K562 (cell line): ENCODE data around the gene FN3KRP. TPM values are rescaled to one million over a fixed set of nuclear protein-coding genes. Genes with fewer than 3 reads are reported as not detected.

Source experiments
- ELF1 ChIP-seq: fragments of 200-800 bp; sonication (Bioruptor generic); IDR thresholded peaks from 2 replicates; pipeline ENCODE4 v1.6.1; 2016; ENCODE audit warnings: missing genetic modification characterization, missing compliant biosample characterization
- EP300 ChIP-seq: IDR thresholded peaks from 2 replicates; pipeline ENCODE4 v1.6.1; 2012; ENCODE audit warnings: low read length, improper control_type of control experiment
- ETS2 ChIP-seq: IDR thresholded peaks from 2 replicates; pipeline ENCODE4 v1.6.1; 2016; ENCODE audit warnings: borderline replicate concordance, missing genetic modification characterization, mild to moderate bottlenecking, moderate library complexity, missing compliant biosample characterization; ENCODE audit not compliant: poor library complexity, severe bottlenecking
- HEY1 ChIP-seq: fragments of 250-450 bp; sonication (Bioruptor Pico); IDR thresholded peaks from 2 replicates; pipeline ENCODE4 v1.5.0; 2020; ENCODE audit warnings: mild to moderate bottlenecking, moderate library complexity, borderline replicate concordance
- JUNB ChIP-seq: fragments of 450-650 bp; formaldehyde crosslinking; conservative IDR thresholded peaks from 2 replicates; pipeline ENCODE4 v1.4.0; 2020; ENCODE audit warnings: mild to moderate bottlenecking
- L3MBTL2 ChIP-seq: fragments of 450-650 bp; IDR thresholded peaks from 2 replicates; pipeline ENCODE4 v1.6.1; 2016; ENCODE audit warnings: mild to moderate bottlenecking, moderate library complexity
- MAZ ChIP-seq, 2 experiments: fragments of 450-650 bp in 1 of 2; sonication (generic) in 1 of 2; formaldehyde crosslinking; IDR thresholded peaks in 1 of 2; conservative IDR thresholded peaks in 1 of 2; 2 replicates each; pipeline versions ENCODE4 v1.4.0 to v1.5.0; 2020; ENCODE audit warnings: mild to moderate bottlenecking in 1 of 2, missing genetic modification reagents in 1 of 2
- MYNN ChIP-seq, 2 experiments: sonication (generic); formaldehyde crosslinking in 1 of 2; IDR thresholded peaks; 2 replicates each; pipeline versions ENCODE4 v1.5.0 to v1.6.1; 2016 to 2020; ENCODE audit warnings: antibody characterized with exemption in 1 of 2, missing genetic modification reagents in 1 of 2
- NFRKB ChIP-seq: fragments of 450-650 bp; IDR thresholded peaks from 2 replicates; pipeline ENCODE4 v1.6.1; 2016; ENCODE audit warnings: low read depth
- NONO ChIP-seq, 2 experiments: fragments of 200-400 bp in 1 of 2; fragments of 450-650 bp in 1 of 2; formaldehyde crosslinking in 1 of 2; IDR thresholded peaks; 2 replicates each; pipeline ENCODE4 v1.6.1; 2017; ENCODE audit warnings: low read depth in 2 of 2, mild to moderate bottlenecking in 2 of 2, moderate library complexity in 2 of 2, low read length in 1 of 2
- NUFIP1 ChIP-seq: fragments of 450-650 bp; IDR thresholded peaks from 2 replicates; pipeline ENCODE4 v1.6.1; 2018; ENCODE audit not compliant: partially characterized antibody
- PHTF2 ChIP-seq: fragments of 250-450 bp; sonication (Bioruptor Pico); IDR thresholded peaks from 2 replicates; pipeline ENCODE4 v1.5.0; 2021; ENCODE audit warnings: mild to moderate bottlenecking
- POLR2AphosphoS5 ChIP-seq: IDR thresholded peaks from 2 replicates; pipeline ENCODE4 v1.6.1; 2011; ENCODE audit warnings: mild to moderate bottlenecking, low read depth, low read length, moderate library complexity; ENCODE audit not compliant: control insufficient read depth, insufficient read depth
- PPARD ChIP-seq: fragments of 250-450 bp; sonication (Bioruptor Pico); IDR thresholded peaks from 2 replicates; pipeline ENCODE4 v1.8.0; 2022; ENCODE audit warnings: inconsistent platforms, mild to moderate bottlenecking, moderate library complexity
- SREBF2 ChIP-seq: sonication (generic); formaldehyde crosslinking; IDR thresholded peaks from 2 replicates; pipeline ENCODE4 v1.4.0; 2020; ENCODE audit warnings: mild to moderate bottlenecking, missing genetic modification reagents
- TAF7 ChIP-seq: fragments of 450-650 bp; IDR thresholded peaks from 2 replicates; pipeline ENCODE4 v1.6.1; 2016; ENCODE audit warnings: missing genetic modification characterization, missing compliant biosample characterization
- TCFL5 ChIP-seq: fragments of 250-450 bp; sonication (Bioruptor Pico); conservative IDR thresholded peaks from 2 replicates; pipeline ENCODE4 v1.6.1; 2021; ENCODE audit warnings: mild to moderate bottlenecking, moderate library complexity, matching md5 sums
- ZBTB9 ChIP-seq: fragments of 450-650 bp; formaldehyde crosslinking; IDR thresholded peaks from 2 replicates; pipeline ENCODE4 v1.4.0; 2020; ENCODE audit warnings: mild to moderate bottlenecking, moderate library complexity
- polyA plus RNA-seq, 8 experiments: library from polyadenylated mRNA; depleted of rRNA in 4 of 8; stranded (reverse) in 5 of 8; unstranded in 3 of 8; fragments of >200 nt; fragmentation: Nextera tagmentation in 2 of 8; fragmentation: Illumina TruSeq in 1 of 8; extraction: Ambion mirVana in 2 of 8; extraction: Trizol in 1 of 8; gene quantifications; 2 replicates each; pipeline versions ENCODE4 v1.2.1 to v1.2.3, GENCODE V29; 2011 to 2014; ENCODE audit warnings: inconsistent platforms in 1 of 8, missing spikeins in 1 of 8
- total RNA-seq, 7 experiments: library from RNA; depleted of rRNA in 6 of 7; stranded (reverse); fragments of >200 nt in 6 of 7; fragmentation: Illumina TruSeq in 2 of 7; extraction: Trizol in 2 of 7; gene quantifications; 2 replicates each; pipeline versions ENCODE4 v1.2.1 to v1.2.3, GENCODE V29; 2011 to 2021; ENCODE audit warnings: low replicate concordance in 1 of 7
- TF ChIP-seq, protein P1 (sequence below): fragments of 250-450 bp; sonication (Bioruptor Pico); IDR thresholded peaks from 2 replicates; pipeline ENCODE4 v1.8.0; 2022; ENCODE audit warnings: moderate library complexity, mild to moderate bottlenecking, inconsistent platforms
- TF ChIP-seq, protein P2 (sequence below): fragments of 450-650 bp; IDR thresholded peaks from 2 replicates; pipeline ENCODE4 v1.6.1; 2017; ENCODE audit warnings: antibody characterized with exemption, mild to moderate bottlenecking

FN3KRP gene
- total and polyA plus RNA-seq, 9 of the 15 experiments (the other 6 are each of a cell fraction or from before 2014, with no cell fraction given): 2.0 to 32.1 (median 24.9) TPM

DNA sequence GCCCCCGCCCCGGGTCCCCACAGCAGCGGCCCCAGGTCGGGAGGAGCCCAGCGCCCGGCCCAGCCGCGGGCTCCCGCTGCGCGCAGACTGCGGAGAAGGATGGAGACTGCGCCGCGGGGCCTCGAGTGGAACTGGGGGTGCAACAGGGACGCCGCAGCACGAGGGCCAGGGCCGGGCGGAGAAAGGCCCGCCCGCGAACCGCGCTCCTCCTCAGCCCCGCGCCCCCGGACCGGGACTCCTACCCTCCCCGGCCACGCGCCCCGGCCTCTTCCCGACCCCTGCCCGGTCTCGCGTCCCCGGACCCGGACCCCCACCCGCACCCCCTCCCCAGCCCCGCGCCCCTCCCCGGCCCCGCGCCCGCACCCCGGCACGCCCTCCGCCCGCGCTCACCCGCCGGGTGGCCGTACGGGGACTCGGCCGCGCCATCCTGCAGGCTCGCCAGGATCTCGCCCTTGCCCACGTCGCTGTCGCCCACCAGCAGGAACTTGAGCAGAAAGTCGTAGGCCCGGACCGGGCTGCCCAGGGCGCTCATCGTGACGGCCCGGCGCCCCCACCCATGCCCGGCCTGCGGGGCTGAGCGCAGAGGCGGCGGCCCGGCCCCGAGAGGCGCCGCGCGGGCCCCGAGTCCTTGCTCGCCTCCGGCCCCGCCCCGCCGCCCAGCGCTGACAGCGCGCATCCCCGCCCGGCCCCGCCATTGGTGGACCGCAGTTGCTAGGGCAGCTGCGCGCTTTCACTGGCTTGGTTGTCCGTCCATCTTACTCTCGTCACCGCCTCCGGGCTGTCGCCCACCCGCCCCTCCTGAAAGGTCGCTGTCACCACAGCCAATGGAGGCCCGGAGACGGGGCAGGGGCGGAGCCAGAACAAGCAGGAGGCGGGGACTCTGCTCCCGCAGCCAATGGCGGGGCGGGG is 18.2 kb upstream of the FN3KRP start, which contains the start of gene RAB40B (continued):
- TF ChIP-seq MAZ (CRISPR knock-in tag; conservative IDR thresholded peaks at IDR 0.05 in 1 of 2, IDR thresholded peaks at IDR 0.05 in 1 of 2) (peak; percentile 44 to 67; a peak in 2 of 4 replicates), ZBTB9 (no peak), L3MBTL2 (peak; percentile 81; the same call in 1 of the 2 replicates), NFRKB (no peak), HEY1 (no peak), PHTF2 (CRISPR knock-in tag) (no peak), NONO (IDR thresholded peaks at IDR 0.05; ENCODE audit: low read depth in 2 of 2, low read length in 1 of 2) (0 out of 4 replicates have a peak, but pooled peaks of 1 of the 2 experiments have one; percentile 39), ELF1 (no peak), MYNN (IDR thresholded peaks at IDR 0.05) (no peak), MYNN (CRISPR knock-in tag; IDR thresholded peaks at IDR 0.05) (no peak), POLR2AphosphoS5 (no peak), TCFL5 (CRISPR knock-in tag) (no peak), JUNB (no peak), SREBF2 (CRISPR knock-in tag) (no peak), PPARD (no peak), NUFIP1 (no peak), ETS2 (no peak), EP300 (no peak), TAF7 (tag) (no peak)
- TF ChIP-seq, protein P1, sequence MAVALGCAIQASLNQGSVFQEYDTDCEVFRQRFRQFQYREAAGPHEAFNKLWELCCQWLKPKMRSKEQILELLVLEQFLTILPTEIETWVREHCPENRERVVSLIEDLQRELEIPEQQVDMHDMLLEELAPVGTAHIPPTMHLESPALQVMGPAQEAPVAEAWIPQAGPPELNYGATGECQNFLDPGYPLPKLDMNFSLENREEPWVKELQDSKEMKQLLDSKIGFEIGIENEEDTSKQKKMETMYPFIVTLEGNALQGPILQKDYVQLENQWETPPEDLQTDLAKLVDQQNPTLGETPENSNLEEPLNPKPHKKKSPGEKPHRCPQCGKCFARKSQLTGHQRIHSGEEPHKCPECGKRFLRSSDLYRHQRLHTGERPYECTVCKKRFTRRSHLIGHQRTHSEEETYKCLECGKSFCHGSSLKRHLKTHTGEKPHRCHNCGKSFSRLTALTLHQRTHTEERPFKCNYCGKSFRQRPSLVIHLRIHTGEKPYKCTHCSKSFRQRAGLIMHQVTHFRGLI (CRISPR knock-in tag): no peak
- TF ChIP-seq, protein P2, sequence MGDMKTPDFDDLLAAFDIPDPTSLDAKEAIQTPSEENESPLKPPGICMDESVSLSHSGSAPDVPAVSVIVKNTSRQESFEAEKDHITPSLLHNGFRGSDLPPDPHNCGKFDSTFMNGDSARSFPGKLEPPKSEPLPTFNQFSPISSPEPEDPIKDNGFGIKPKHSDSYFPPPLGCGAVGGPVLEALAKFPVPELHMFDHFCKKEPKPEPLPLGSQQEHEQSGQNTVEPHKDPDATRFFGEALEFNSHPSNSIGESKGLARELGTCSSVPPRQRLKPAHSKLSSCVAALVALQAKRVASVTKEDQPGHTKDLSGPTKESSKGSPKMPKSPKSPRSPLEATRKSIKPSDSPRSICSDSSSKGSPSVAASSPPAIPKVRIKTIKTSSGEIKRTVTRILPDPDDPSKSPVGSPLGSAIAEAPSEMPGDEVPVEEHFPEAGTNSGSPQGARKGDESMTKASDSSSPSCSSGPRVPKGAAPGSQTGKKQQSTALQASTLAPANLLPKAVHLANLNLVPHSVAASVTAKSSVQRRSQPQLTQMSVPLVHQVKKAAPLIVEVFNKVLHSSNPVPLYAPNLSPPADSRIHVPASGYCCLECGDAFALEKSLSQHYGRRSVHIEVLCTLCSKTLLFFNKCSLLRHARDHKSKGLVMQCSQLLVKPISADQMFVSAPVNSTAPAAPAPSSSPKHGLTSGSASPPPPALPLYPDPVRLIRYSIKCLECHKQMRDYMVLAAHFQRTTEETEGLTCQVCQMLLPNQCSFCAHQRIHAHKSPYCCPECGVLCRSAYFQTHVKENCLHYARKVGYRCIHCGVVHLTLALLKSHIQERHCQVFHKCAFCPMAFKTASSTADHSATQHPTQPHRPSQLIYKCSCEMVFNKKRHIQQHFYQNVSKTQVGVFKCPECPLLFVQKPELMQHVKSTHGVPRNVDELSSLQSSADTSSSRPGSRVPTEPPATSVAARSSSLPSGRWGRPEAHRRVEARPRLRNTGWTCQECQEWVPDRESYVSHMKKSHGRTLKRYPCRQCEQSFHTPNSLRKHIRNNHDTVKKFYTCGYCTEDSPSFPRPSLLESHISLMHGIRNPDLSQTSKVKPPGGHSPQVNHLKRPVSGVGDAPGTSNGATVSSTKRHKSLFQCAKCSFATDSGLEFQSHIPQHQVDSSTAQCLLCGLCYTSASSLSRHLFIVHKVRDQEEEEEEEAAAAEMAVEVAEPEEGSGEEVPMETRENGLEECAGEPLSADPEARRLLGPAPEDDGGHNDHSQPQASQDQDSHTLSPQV: no peak
